Mesodermal cell (in vitro differentiated cells): ENCODE results near the gene POLE3.
"Not testable (repeated sequence)": the region's sequence is repeated elsewhere in the genome, so short reads cannot be mapped to it uniquely, and the experiment has no call there.

ENCODE experiments used
- H3K27ac ChIP-seq: 2 replicates; pipeline ENCODE4 v1.7.0; 2013; ENCODE audit warnings: mild to moderate bottlenecking, low read depth, low read length, moderate library complexity; ENCODE audit not compliant: severe bottlenecking
- H3K36me3 ChIP-seq: 2 replicates; pipeline ENCODE4 v1.7.1; 2013; ENCODE audit warnings: mild to moderate bottlenecking, low read length, moderate library complexity; ENCODE audit not compliant: control insufficient read depth, insufficient read depth
- H3K4me1 ChIP-seq: one replicate; pipeline ENCODE4 v1.7.1; 2013; ENCODE audit warnings: mild to moderate bottlenecking, low read length; ENCODE audit not compliant: insufficient read depth, control insufficient read depth, poor library complexity, severe bottlenecking
- H3K4me3 ChIP-seq: 2 replicates; pipeline ENCODE4 v1.7.0; 2013; ENCODE audit warnings: low read length, control low read depth, mild to moderate bottlenecking; ENCODE audit not compliant: insufficient read depth, poor library complexity, severe bottlenecking; ENCODE audit errors: extremely low read depth
- H3K9me3 ChIP-seq: 2 replicates; pipeline ENCODE4 v1.7.1; 2013; ENCODE audit warnings: mild to moderate bottlenecking, low read length, moderate library complexity; ENCODE audit not compliant: control insufficient read depth
- WGBS, 2 experiments: methylation state at CpG; one replicate each; pipeline ENCODE4 v1.1.5; 2013; ENCODE audit warnings: missing lambda C conversion rate in 2 of 2; ENCODE audit not compliant: insufficient coverage in 2 of 2; 5-methylcytosine and 5-hydroxymethylcytosine counted together

Gene POLE3

GRCh38 chr9:113428062-113428615 lies 17.7 kb upstream of the POLE3 start:
- Histone ChIP-seq H3K27ac (no peak overlapping the region), H3K4me3 (no peak overlapping the region), H3K4me1 (no peaks in the 10 kb centered on the region), H3K36me3 (no peaks in the 10 kb centered on the region), H3K9me3 (no peaks in the 10 kb centered on the region)
- 100% methylated on average over 1 of the region's 1 CpG; no CpG with 5 or more reads in 1 of the 2 experiments for WGBS, 2 experiments

- Histone ChIP-seq H3K9me3 (no peaks in the 10 kb centered on the region), H3K27ac (no peak overlapping the region), H3K4me3 (no peak overlapping the region), H3K36me3 (no peaks in the 10 kb centered on the region), H3K4me1 (no peaks in the 10 kb centered on the region)
- 82 to 100% methylated on average over 1 of the region's 2 CpGs for WGBS, 2 experiments
These were observed 17.2 kb upstream of the POLE3 start for GRCh38 chr9:113427629-113428028.

- no peaks in the 10 kb centered on the region for H3K9me3 ChIP-seq
- no peak overlapping the region for H3K27ac ChIP-seq
- no peaks in the 10 kb centered on the region for H3K4me1 ChIP-seq
- 80% methylated on average over 1 of the region's 1 CpG; no CpG with 5 or more reads in 1 of the 2 experiments for WGBS, 2 experiments
- no peaks in the 10 kb centered on the region for H3K36me3 ChIP-seq
- no peak overlapping the region for H3K4me3 ChIP-seq
These were observed 16.2 kb upstream of the POLE3 start for GRCh38 chr9:113426701-113427100.

GRCh38 chr9:113425072-113425471 lies 14.6 kb upstream of the POLE3 start:
- WGBS, 2 experiments: 46 to 50% methylated on average over 2 of the region's 2 CpGs
- no peak overlapping the region for H3K27ac ChIP-seq
- no peaks in the 10 kb centered on the region for H3K9me3 ChIP-seq
- no peak overlapping the region for H3K4me3 ChIP-seq
- H3K4me1 ChIP-seq: no peaks in the 10 kb centered on the region
- no peaks in the 10 kb centered on the region for H3K36me3 ChIP-seq

GRCh38 chr9:113421726-113422125 lies 11.3 kb upstream of the POLE3 start:
- H3K36me3 ChIP-seq: no peaks in the 10 kb centered on the region
- no peak overlapping the region for H3K27ac ChIP-seq
- no peaks in the 10 kb centered on the region for H3K4me1 ChIP-seq
- H3K9me3 ChIP-seq: no peaks in the 10 kb centered on the region
- no peak overlapping the region for H3K4me3 ChIP-seq
- 82% methylated on average over 2 of the region's 3 CpGs; no CpG with 5 or more reads in 1 of the 2 experiments for WGBS, 2 experiments

GRCh38 chr9:113417370-113417769 lies 6.9 kb upstream of the POLE3 start:
- Histone ChIP-seq H3K4me3 (no peak overlapping the region), H3K9me3 (no peaks in the 10 kb centered on the region), H3K36me3 (no peaks in the 10 kb centered on the region), H3K4me1 (no peaks in the 10 kb centered on the region), H3K27ac (no peak overlapping the region)
- 91 to 100% methylated on average over 3 of the region's 4 CpGs for WGBS, 2 experiments

- WGBS, 2 experiments: 70 to 74% methylated on average over 2 to 3 of the region's 3 CpGs
- Histone ChIP-seq H3K4me1 (no peaks in the 10 kb centered on the region), H3K9me3 (no peaks in the 10 kb centered on the region), H3K4me3 (no peak overlapping the region), H3K27ac (no peak overlapping the region), H3K36me3 (no peaks in the 10 kb centered on the region)
These were observed 5.8 kb upstream of the POLE3 start for GRCh38 chr9:113416149-113416721.

GRCh38 chr9:113409883-113410206 lies 630 bp downstream of the POLE3 start:
- H3K27ac ChIP-seq: peak overlapping the region; percentile 97
- peaks cover 26% of the 10 kb centered on the region for H3K36me3 ChIP-seq
- no peaks in the 10 kb centered on the region for H3K9me3 ChIP-seq
- WGBS, 2 experiments: 0 to 1% methylated on average over 19 to 20 of the region's 20 CpGs
- H3K4me3 ChIP-seq: peak overlapping the region; percentile 95
- no peaks in the 10 kb centered on the region for H3K4me1 ChIP-seq

GRCh38 chr9:113409481-113409880 lies 994 bp downstream of the POLE3 start:
- WGBS, 2 experiments: 47 to 59% methylated on average over 8 to 9 of the region's 10 CpGs

GRCh38 chr9:113406873-113407511 lies 3.5 kb downstream of the POLE3 start:
- not testable (repeated sequence) for H3K27ac ChIP-seq

More at GRCh38 chr9:113409481-113409880, 994 bp downstream of the POLE3 start:
- Histone ChIP-seq H3K4me3 (peak overlapping the region; percentile 95), H3K36me3 (peaks cover 26% of the 10 kb centered on the region), H3K27ac (peak overlapping the region; percentile 97), H3K4me1 (no peaks in the 10 kb centered on the region), H3K9me3 (no peaks in the 10 kb centered on the region)

GRCh38 chr9:113406353-113406752 lies 4.1 kb downstream of the POLE3 start:
- not testable (repeated sequence) for H3K27ac ChIP-seq, H3K9me3 ChIP-seq, H3K4me1 ChIP-seq, H3K4me3 ChIP-seq
- H3K36me3 ChIP-seq: peaks cover 26% of the 10 kb centered on the region
- 96 to 100% methylated on average over 1 to 5 of the region's 9 CpGs for WGBS, 2 experiments

More at GRCh38 chr9:113406873-113407511, 3.5 kb downstream of the POLE3 start:
- H3K4me1 ChIP-seq, H3K9me3 ChIP-seq, H3K4me3 ChIP-seq: not testable (repeated sequence)
- 50 to 70% methylated on average over 3 to 4 of the region's 7 CpGs for WGBS, 2 experiments
- H3K36me3 ChIP-seq: peaks cover 26% of the 10 kb centered on the region
